GM23248 (cell line): Measurements from ENCODE around the gene IL2RA. TPM values are rescaled to one million over a fixed set of nuclear protein-coding genes. Genes with fewer than 3 reads are reported as not detected.

Experiments
- DNase-seq: peaks from one replicate; pipeline ENCODE4 v3.0.0-alpha.2; 2015
- H2AFZ ChIP-seq: fragments of 200-600 bp; sonication (generic); 2 replicates; pipeline ENCODE4 v1.6.1; 2016; ENCODE audit warnings: antibody characterized with exemption
- H3F3A ChIP-seq: fragments of 200-600 bp; sonication (generic); 2 replicates; pipeline ENCODE4 v1.6.1; 2016; ENCODE audit warnings: mild to moderate bottlenecking, antibody characterized with exemption, mixed run types; ENCODE audit not compliant: insufficient read depth
- H3K27ac ChIP-seq: fragments of 200-600 bp; sonication (generic); 2 replicates; pipeline ENCODE4 v1.5.1; 2016; ENCODE audit warnings: mild to moderate bottlenecking
- H3K27me3 ChIP-seq: fragments of 200-600 bp; sonication (generic); replicated peaks from 2 replicates; pipeline ENCODE4 v1.6.1; 2016; ENCODE audit warnings: mild to moderate bottlenecking; ENCODE audit not compliant: insufficient read depth
- H3K36me3 ChIP-seq: fragments of 200-600 bp; sonication (generic); 2 replicates; pipeline ENCODE4 v1.6.1; 2016; ENCODE audit warnings: low read depth, mild to moderate bottlenecking
- H3K4me1 ChIP-seq: fragments of 200-600 bp; sonication (generic); 2 replicates; pipeline ENCODE4 v1.6.1; 2016; ENCODE audit warnings: mild to moderate bottlenecking; ENCODE audit not compliant: insufficient read depth
- H3K4me2 ChIP-seq: fragments of 200-600 bp; sonication (generic); one replicate; pipeline ENCODE4 v1.6.1; 2016; ENCODE audit warnings: mild to moderate bottlenecking; ENCODE audit not compliant: unreplicated experiment
- H3K4me3 ChIP-seq: fragments of 200-600 bp; sonication (generic); 2 replicates; pipeline ENCODE4 v1.5.1; 2016; ENCODE audit warnings: mild to moderate bottlenecking
- H3K79me2 ChIP-seq: fragments of 200-600 bp; sonication (generic); 2 replicates; pipeline ENCODE4 v1.6.1; 2016; ENCODE audit warnings: mild to moderate bottlenecking; ENCODE audit not compliant: insufficient read depth
- H3K9ac ChIP-seq: fragments of 200-600 bp; sonication (generic); 2 replicates; pipeline ENCODE4 v1.6.1; 2016; ENCODE audit warnings: mild to moderate bottlenecking
- H3K9me2 ChIP-seq: fragments of 200-600 bp; sonication (generic); 2 replicates; pipeline ENCODE4 v1.6.1; 2016; ENCODE audit warnings: mixed run types, mild to moderate bottlenecking, moderate library complexity; ENCODE audit not compliant: insufficient read depth
- H3K9me3 ChIP-seq: fragments of 200-600 bp; sonication (generic); one replicate; pipeline ENCODE4 v1.6.1; 2017; ENCODE audit warnings: low read depth
- H4K20me1 ChIP-seq: fragments of 200-600 bp; sonication (generic); 2 replicates; pipeline ENCODE4 v1.6.0; 2016; ENCODE audit not compliant: insufficient read depth
- EZH2 ChIP-seq: fragments of 200-600 bp; sonication (generic); IDR thresholded peaks from 2 replicates; pipeline ENCODE4 v1.6.1; 2018; ENCODE audit warnings: antibody characterized with exemption, mild to moderate bottlenecking; ENCODE audit not compliant: insufficient read depth, poor library complexity, severe bottlenecking
- EZH2phosphoT487 ChIP-seq: fragments of 200-600 bp; sonication (generic); IDR thresholded peaks from 2 replicates; pipeline ENCODE4 v1.6.1; 2018; ENCODE audit warnings: antibody characterized with exemption, moderate library complexity, mild to moderate bottlenecking, low read depth; ENCODE audit not compliant: insufficient read depth
- WGBS, 2 experiments: methylation state at CpG; one replicate each; pipeline ENCODE4 v1.1.6; 2015 to 2017; ENCODE audit warnings: low lambda C conversion rate in 2 of 2, low coverage in 1 of 2; ENCODE audit errors: missing lambda C conversion rate in 2 of 2; 5-methylcytosine and 5-hydroxymethylcytosine counted together
- in situ Hi-C: fragments of 300-500 bp; cut with MboI; formaldehyde crosslinking; loops from 2 replicates; pipeline ENCODE4 v1.15.0; 2020
- polyA plus RNA-seq: library from polyadenylated mRNA; unstranded; fragments of >200 nt; fragmentation: Nextera tagmentation; extraction: Ambion mirVana; gene quantifications from 2 replicates; pipeline ENCODE4 v1.2.1, GENCODE V29; 2016
- total RNA-seq: library from RNA; depleted of rRNA; stranded (reverse); fragments of >200 nt; shearing (Covaris generic); gene quantifications from 2 replicates; pipeline ENCODE4 v1.2.3, GENCODE V29; 2014

The IL2RA gene
- total and polyA plus RNA-seq, 2 experiments from 2014 or later: not detected

GRCh38 chr10:6030940-6031339, 31.2 kb downstream of the IL2RA start:
- Histone ChIP-seq H3K4me2 (no peak overlapping the region), H3K9ac (no peak overlapping the region), H2AFZ (no peak overlapping the region), H3K4me3 (no peak overlapping the region), H3K27me3 (no peaks in the 10 kb centered on the region), H3K9me2 (no peaks in the 10 kb centered on the region), H3K4me1 (peaks cover 16% of the 10 kb centered on the region), H3K9me3 (peaks cover 3% of the 10 kb centered on the region), H3K27ac (no peak overlapping the region), H3K36me3 (no peaks in the 10 kb centered on the region; the same call in 1 of the 2 replicates), H4K20me1 (no peaks in the 10 kb centered on the region), H3K79me2 (no peaks in the 10 kb centered on the region), H3F3A (peaks cover 12% of the 10 kb centered on the region; the same call in 1 of the 2 replicates)
- DNase-seq: no peak
- TF ChIP-seq EZH2phosphoT487 (no peak), EZH2 (no peak)
- in situ Hi-C loops: no loop called here

GRCh38 chr10:6030217-6030616, 31.9 kb downstream of the IL2RA start:
- no peak overlapping the region for H3K4me2 ChIP-seq
- 68 to 72% methylated on average over 7 of the region's 7 CpGs for WGBS, 2 experiments
- no peaks in the 10 kb centered on the region for H3K27me3 ChIP-seq
- in situ Hi-C loops: no loop called here
- H3K4me1 ChIP-seq: peaks cover 16% of the 10 kb centered on the region
- H3F3A ChIP-seq: peaks cover 12% of the 10 kb centered on the region; the same call in 1 of the 2 replicates
- DNase-seq: no peak
- no peak for TF ChIP-seq EZH2phosphoT487
- no peak for TF ChIP-seq EZH2
- H3K36me3 ChIP-seq: no peaks in the 10 kb centered on the region; the same call in 1 of the 2 replicates
- H3K9ac ChIP-seq: no peak overlapping the region
- H3K27ac ChIP-seq: no peak overlapping the region
- H2AFZ ChIP-seq: no peak overlapping the region
- H3K4me3 ChIP-seq: no peak overlapping the region
- H3K9me3 ChIP-seq: peaks cover 3% of the 10 kb centered on the region
- no peaks in the 10 kb centered on the region for H4K20me1 ChIP-seq
- H3K9me2 ChIP-seq: no peaks in the 10 kb centered on the region
- no peaks in the 10 kb centered on the region for H3K79me2 ChIP-seq

DNA sequence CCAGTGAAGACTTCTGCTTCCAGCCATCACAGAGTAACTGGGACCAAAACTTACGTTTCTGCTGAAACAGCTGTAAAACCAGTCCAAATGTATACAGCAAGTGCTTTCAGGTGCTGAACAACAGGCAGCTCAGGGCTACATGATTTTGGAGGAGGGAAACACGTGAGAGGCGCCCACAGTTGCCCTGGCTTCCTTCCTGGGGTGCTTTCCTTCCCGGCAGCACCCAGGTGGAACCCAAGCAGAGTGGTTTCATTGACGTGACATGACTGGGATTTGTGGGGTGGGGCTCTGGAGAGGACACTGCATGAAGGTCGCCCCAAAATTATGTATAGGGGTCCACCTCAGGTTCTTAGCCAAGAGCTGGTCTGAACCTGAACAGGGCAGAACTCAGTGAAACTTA, 34.2 kb downstream of the IL2RA start:
- no peak overlapping the region for H3K9ac ChIP-seq
- TF ChIP-seq EZH2: no peak

GRCh38 chr10:6025683-6026255, 36.4 kb downstream of the IL2RA start:
- Histone ChIP-seq H3K9me2 (no peaks in the 10 kb centered on the region), H3K36me3 (no peaks in the 10 kb centered on the region), H3K4me3 (no peak overlapping the region), H3F3A (peaks cover 22% of the 10 kb centered on the region), H3K9me3 (peaks cover 3% of the 10 kb centered on the region), H3K27me3 (no peaks in the 10 kb centered on the region), H3K4me1 (peaks cover 13% of the 10 kb centered on the region; the same call in 1 of the 2 replicates), H3K9ac (no peak overlapping the region), H3K27ac (no peak overlapping the region), H2AFZ (no peak overlapping the region), H3K79me2 (no peaks in the 10 kb centered on the region), H3K4me2 (no peak overlapping the region), H4K20me1 (no peaks in the 10 kb centered on the region)
- DNase-seq: no peak
- TF ChIP-seq EZH2phosphoT487: no peak
- no peak for TF ChIP-seq EZH2
- in situ Hi-C loops: no loop called here
- WGBS, 2 experiments: 78 to 88% methylated on average over 6 of the region's 6 CpGs

More for the DNA sequence above, 34.2 kb downstream of the IL2RA start:
- in situ Hi-C loops: no loop called here
- Histone ChIP-seq H3K36me3 (no peaks in the 10 kb centered on the region; the same call in 1 of the 2 replicates), H3K4me3 (no peak overlapping the region), H3K9me2 (no peaks in the 10 kb centered on the region), H2AFZ (no peak overlapping the region), H3K9me3 (peaks cover 3% of the 10 kb centered on the region), H4K20me1 (no peaks in the 10 kb centered on the region), H3K4me2 (no peak overlapping the region), H3K79me2 (no peaks in the 10 kb centered on the region), H3F3A (peaks cover 17% of the 10 kb centered on the region), H3K27ac (no peak overlapping the region), H3K4me1 (peaks cover 11% of the 10 kb centered on the region; the same call in 1 of the 2 replicates), H3K27me3 (no peaks in the 10 kb centered on the region)
- WGBS, 2 experiments: 55 to 67% methylated on average over 6 of the region's 6 CpGs
- no peak for DNase-seq

- no peak overlapping the region for H2AFZ ChIP-seq
- WGBS, 2 experiments: 80 to 81% methylated on average over 10 of the region's 10 CpGs
- in situ Hi-C loops: no loop called here
- no peaks in the 10 kb centered on the region for H3K27me3 ChIP-seq
- peaks cover 13% of the 10 kb centered on the region; the same call in 1 of the 2 replicates for H3K4me1 ChIP-seq
- no peaks in the 10 kb centered on the region for H4K20me1 ChIP-seq
- H3K79me2 ChIP-seq: no peaks in the 10 kb centered on the region
- H3F3A ChIP-seq: peaks cover 22% of the 10 kb centered on the region
- H3K9me2 ChIP-seq: no peaks in the 10 kb centered on the region
- 0 out of 2 replicates have a peak overlapping the region, but pooled peaks have one; percentile 4 for H3K4me3 ChIP-seq
- DNase-seq: no peak
- peak overlapping the region; percentile 59 for H3K9ac ChIP-seq
- H3K4me2 ChIP-seq: peak overlapping the region; percentile 25
- no peaks in the 10 kb centered on the region for H3K9me3 ChIP-seq
- no peaks in the 10 kb centered on the region for H3K36me3 ChIP-seq
- peak overlapping the region; percentile 84 for H3K27ac ChIP-seq
- TF ChIP-seq EZH2phosphoT487 (no peak), EZH2 (no peak)
Measured at GRCh38 chr10:6024334-6024682, 37.9 kb downstream of the IL2RA start.
